ENCODE results near the gene CLTCL1. TPM values are rescaled to one million over a fixed set of nuclear protein-coding genes. Genes with fewer than 3 reads are reported as not detected.

Gene CLTCL1
- total RNA-seq, 1 donor from 2014 or later = 4.5 TPM

DNA sequence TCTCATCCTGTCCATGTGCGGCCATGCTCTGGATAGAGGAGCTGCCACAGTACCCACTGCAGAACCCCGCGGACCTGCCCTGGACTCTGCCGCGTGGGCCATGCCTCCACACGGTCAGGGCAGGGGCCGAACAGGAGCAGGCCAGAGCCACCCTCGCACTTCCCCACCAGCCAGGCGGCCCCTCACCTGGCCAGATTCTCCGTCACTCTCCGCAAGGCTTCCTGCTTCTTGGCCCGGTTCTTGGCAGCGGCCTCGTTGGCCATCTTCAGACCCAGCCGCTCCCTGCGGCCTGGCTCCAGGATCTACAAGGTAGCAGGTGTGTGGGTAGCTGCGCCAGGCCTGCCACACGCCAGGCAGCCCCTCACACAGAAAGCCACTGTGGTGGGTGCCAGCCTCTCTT, 156.6 kb downstream of the CLTCL1 start:
- ATAC-seq (no peak), DNase-seq (ENCODE audit: low spot score) (no peak)

DNA sequence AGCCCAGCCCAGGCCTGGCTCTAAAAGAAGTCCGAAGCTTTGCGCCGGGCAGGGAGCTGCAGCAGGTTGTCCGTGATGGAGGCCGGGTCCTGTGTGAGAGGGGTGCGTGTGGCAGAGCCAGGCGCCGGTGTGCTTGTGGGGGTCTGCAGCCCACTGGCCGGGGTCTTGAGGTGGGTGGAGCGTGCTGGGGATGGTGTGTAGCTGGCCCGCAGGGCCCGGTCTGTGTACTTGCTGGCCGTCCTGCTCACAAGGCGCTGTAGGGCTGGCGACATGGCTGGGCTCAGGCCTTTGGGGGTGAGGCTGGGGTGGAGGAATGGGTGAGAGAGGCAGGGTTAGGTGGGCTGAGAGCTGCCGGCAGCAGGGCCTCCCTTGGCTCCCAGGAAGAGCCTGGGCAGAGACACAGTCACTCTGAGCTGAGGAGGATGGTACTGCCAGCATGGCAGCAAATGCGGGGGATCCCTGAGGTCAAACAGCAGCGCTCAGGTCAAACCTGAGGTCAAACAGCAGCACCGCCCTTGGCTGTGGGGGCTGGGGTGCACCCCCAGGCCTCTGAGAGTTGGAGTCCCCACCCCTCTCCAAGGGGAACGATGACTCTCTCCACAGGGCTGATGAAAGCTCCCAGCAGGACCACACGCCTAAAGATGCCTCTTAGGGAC, 157.2 kb downstream of the CLTCL1 start:
- ATAC-seq (no peak), DNase-seq (ENCODE audit: low spot score) (no peak)

DNA sequence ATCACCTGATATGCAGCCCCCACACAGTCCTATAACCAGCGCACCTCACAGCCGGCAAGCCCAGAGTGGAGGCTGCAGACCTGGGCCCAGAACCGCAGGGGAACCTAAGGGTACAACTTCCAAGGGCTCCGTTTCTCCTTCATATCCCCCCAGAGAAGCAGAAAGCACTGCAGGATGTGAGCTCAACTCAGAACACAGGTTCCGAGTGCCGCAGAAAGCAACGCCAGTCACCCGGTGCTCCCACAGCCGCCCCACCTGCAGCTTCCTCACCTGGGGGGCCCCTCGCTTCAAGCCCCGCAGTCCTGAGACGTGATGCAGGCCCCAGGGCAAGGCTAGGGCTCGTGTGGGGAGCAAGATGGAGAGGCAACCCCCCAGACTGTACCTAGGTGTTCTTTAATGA, 158.0 kb downstream of the CLTCL1 start:
- DNase-seq (ENCODE audit: low spot score) (no peak), ATAC-seq (no peak)

DNA sequence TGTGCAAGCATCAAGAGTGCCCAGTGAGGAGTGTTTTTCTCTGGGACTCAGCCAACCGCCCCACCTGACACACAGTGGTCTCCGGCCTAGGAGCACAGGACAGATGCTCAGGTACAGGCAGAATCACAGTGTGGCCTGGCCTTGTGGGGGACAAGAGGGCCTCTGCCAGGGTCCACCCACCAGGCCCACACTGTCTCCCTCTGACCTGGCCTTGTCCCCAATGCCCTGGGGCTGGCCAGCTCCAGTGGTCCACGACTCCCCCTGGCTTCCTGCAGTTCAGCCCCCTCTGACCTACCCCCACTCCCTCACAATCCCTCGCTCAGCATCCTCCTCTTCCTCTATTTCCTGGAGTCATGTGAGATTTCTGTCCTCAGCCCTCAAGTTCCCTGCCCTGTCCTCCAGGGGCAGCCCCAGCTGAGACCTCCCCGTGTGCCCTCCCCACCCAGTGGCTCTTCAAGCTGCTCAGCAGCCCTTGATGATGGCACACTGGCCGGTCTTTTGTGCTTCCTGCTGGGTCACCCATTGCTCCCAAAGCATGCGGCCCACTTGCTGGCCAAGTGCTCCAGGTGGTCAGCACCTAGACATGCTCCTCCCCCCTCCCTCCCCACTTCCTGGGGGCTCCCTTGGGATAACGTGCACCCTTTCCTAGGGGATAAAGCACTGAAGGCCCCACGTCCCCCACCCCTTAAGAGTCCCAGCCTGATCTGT, 158.7 kb downstream of the CLTCL1 start:
- DNase-seq (ENCODE audit: low spot score) (no peak), ATAC-seq (peak; percentile 15)

DNA sequence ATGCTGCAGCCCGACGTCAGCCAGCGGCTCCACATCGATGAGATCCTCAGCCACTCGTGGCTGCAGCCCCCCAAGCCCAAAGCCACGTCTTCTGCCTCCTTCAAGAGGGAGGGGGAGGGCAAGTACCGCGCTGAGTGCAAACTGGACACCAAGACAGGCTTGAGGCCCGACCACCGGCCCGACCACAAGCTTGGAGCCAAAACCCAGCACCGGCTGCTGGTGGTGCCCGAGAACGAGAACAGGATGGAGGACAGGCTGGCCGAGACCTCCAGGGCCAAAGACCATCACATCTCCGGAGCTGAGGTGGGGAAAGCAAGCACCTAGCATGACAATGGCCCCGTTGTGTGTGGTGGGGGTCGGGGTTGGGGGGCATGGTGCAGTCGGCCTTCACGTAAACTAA, 159.4 kb downstream of the CLTCL1 start:
- no peak for ATAC-seq
- no peak for DNase-seq (ENCODE audit: low spot score)

DNA sequence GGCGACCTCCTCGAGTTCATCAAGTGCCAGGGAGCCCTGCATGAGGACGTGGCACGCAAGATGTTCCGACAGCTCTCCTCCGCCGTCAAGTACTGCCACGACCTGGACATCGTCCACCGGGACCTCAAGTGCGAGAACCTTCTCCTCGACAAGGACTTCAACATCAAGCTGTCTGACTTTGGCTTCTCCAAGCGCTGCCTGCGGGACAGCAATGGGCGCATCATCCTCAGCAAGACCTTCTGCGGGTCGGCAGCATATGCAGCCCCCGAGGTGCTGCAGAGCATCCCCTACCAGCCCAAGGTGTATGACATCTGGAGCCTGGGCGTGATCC, 159.9 kb downstream of the CLTCL1 start:
- ATAC-seq (no peak), DNase-seq (ENCODE audit: low spot score) (no peak)

DNA sequence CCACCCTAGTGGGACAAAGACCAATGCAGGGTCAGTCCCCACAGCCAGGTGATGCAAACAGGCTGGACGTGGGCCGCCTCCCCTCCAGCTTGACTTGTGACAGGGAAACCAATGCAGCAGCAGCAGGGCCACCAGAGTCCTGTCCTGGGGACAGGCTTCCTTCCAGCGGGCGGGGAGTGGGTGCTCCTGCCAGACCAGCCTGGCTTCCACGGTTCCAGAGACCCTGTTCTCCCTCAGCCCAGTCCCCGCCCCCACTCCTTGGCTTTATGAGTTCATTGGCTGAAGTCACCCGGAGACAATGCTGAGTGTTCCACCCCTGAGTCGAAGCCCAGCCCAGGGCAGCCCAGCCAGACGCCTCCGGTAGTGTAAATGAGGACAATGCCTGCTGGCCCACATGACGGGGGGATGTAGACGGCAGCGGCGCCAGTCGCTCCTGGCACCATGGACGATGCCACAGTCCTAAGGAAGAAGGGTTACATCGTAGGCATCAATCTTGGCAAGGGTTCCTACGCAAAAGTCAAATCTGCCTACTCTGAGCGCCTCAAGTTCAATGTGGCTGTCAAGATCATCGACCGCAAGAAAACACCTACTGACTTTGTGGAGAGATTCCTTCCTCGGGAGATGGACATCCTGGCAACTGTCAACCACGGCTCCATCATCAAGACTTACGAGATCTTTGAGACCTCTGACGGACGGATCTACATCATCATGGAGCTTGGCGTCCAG, 160.4 kb downstream of the CLTCL1 start, which contains the start of gene TSSK2:
Gene TSSK2 (plus strand): TSS at position 350 of the 726 bp plus-strand sequence. CDS start 92 bp downstream, at position 442.
- no peak for ATAC-seq
- no peak for DNase-seq (ENCODE audit: low spot score)

DNA sequence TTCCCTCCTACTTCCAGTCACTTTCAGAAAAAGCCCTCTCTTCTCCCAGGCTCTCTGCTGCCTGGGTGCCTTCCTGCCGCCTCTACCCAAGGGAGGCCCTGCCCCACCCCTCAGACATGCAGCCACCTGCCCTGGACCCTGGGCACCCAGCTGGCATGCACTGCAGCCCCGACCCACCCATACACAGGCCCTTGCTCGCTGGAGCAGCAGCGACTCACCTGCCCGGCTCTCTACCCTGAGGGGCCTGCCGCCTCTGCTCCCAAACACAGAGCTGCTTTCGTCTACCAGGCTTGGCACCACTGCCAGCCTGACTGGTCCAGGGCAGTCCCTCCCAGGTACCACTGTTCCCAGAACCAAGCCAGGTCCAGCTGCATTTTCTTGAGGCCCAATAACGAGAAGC, 161.6 kb downstream of the CLTCL1 start:
- DNase-seq (ENCODE audit: low spot score) = no peak
- ATAC-seq = no peak

Other genes starting within 250 kb of the CLTCL1 start
- 30.5 TPM for gene DGCR2, start 169.3 kb downstream of the CLTCL1 start, total RNA-seq
- gene TSSK2, start 160.4 kb downstream of the CLTCL1 start, total RNA-seq = not detected
- 5.2 TPM for gene ESS2, start 147.1 kb downstream of the CLTCL1 start, total RNA-seq
- gene GSC2, start 141.4 kb downstream of the CLTCL1 start, total RNA-seq = not detected
- gene SLC25A1, start 113.0 kb downstream of the CLTCL1 start, total RNA-seq = 152 TPM
- gene HIRA, start 140.0 kb upstream of the CLTCL1 start, total RNA-seq = 20.2 TPM
- gene MRPL40, start 140.8 kb upstream of the CLTCL1 start, total RNA-seq = 27.8 TPM
- 12.0 TPM for gene C22orf39, start 156.0 kb upstream of the CLTCL1 start, total RNA-seq
- 28.4 TPM for gene UFD1, start 187.5 kb upstream of the CLTCL1 start, total RNA-seq
- gene CDC45, start 188.2 kb upstream of the CLTCL1 start, total RNA-seq = 0.65 TPM
- gene CLDN5, start 232.7 kb upstream of the CLTCL1 start, total RNA-seq = 10.4 TPM